ENCODE measurements around the gene ESR1.
"Not testable (repeated sequence)": the region's sequence is repeated elsewhere in the genome, so short reads cannot be mapped to it uniquely, and the experiment has no call there.

Gene ESR1

DNA sequence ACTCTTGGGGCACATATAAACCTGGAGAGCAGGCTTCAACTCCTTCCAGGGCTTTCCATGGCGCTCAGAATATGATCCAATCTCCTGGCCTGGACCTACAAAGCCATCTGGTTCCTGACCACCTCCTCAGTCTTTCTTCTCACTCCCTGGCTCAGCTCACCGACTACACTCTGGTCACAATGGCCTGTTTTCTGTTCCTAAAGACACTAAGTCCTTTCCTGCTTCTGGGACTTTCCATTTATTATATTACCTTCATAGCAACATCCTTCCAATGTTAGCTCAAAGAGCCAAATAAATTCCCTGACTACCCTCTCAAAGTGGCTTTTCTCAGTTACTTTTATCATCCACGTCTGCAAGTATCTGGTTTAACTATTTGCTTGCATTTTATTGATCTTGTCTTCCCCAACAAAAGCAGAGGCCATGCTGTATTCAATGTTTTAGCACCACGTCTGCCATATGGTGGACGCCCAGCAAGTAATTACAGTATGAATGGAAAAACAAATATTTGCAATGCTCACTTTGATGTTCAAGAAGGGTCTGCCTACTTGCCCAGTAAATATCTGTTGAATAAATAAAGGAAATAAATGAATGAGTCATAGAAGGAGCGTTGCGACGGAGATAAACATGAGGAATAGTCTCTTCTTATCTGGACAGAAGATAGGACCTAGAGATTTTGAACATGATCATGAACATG, 328.4 kb downstream of the ESR1 start:
- no peak for DNase-seq (ENCODE audit: low read depth in 2 of 2)

DNA sequence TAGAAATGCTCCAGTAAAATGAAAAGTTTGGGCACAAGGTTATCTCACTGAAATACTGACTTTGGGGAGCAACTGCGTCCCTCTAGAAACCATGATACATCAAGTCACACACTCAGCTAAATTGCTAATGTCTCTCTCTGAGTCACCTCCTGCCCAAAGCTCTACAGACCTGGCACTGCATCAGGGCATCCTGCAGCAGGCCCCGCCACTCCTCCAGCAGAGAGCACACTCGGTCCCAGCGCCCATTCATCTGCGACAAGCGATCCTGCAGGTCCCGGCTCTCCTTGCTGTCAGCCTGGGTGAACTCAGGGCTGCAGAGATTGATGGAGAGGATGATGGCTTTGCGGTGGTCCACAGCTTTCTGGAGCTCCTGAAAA, 329.0 kb downstream of the ESR1 start:
- no peak for DNase-seq (ENCODE audit: low read depth in 2 of 2)

DNA sequence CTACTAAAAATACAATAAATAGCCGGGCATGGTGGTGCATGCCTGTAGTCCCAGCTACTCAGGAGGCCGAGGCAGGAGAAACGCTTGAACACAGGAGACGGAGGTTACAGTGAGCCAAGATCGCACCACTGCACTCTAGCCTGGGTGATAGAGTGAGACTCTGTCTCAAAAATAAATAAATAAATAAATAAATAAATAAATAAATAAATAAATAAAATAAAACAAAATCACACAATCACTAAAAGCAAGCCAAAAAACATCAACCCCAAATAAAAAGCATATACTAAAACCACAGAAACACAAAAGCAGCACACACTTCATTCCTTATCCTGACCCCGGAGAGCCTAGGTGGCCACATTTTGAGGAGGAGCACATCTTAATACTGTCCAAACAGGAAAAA, 330.9 kb downstream of the ESR1 start:
- not testable (repeated sequence) for DNase-seq (ENCODE audit: low read depth in 2 of 2)

GRCh38 chr6:152142105-152142504, 334.6 kb downstream of the ESR1 start:
- DNase-seq (ENCODE audit: low read depth in 2 of 2), result no peak

- DNase-seq (ENCODE audit: low read depth in 2 of 2), result no peak
Measured at GRCh38 chr6:152143359-152143758, 335.9 kb downstream of the ESR1 start.

- DNase-seq (ENCODE audit: low read depth in 2 of 2), result no peak
Measured at GRCh38 chr6:152146385-152146784, 338.9 kb downstream of the ESR1 start.

DNA sequence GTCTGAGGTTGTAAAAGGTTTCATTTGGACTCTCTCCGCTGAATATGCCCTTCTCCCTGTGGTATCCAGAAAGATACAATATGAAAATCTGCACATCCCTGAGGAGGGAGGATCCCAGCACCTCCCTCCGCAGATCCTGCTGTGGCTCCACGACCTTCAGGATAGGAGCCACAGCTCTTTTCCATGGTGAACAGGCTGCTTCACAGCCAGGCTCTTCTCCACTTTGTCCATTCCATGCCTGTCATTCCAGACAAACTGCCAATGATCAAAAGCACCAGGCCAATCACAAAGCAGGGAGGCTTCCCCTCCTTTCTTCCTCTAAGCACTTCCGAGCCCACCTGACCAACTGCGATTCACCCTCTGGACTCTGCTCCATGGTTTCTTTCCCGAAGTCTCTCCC, 339.8 kb downstream of the ESR1 start:
- DNase-seq (ENCODE audit: low read depth in 2 of 2), result no peak

GRCh38 chr6:152148412-152148811, 340.9 kb downstream of the ESR1 start:
- DNase-seq (ENCODE audit: low read depth in 2 of 2), result no peak

- DNase-seq (ENCODE audit: low read depth in 2 of 2), result no peak
Measured at GRCh38 chr6:152150196-152150595, 342.7 kb downstream of the ESR1 start.

- DNase-seq (ENCODE audit: low read depth in 2 of 2), result no peak
Measured at GRCh38 chr6:152151920-152152319, 344.4 kb downstream of the ESR1 start.

GRCh38 chr6:152154559-152155356, 347.3 kb downstream of the ESR1 start:
- no peak for DNase-seq (ENCODE audit: low read depth in 2 of 2)

DNA sequence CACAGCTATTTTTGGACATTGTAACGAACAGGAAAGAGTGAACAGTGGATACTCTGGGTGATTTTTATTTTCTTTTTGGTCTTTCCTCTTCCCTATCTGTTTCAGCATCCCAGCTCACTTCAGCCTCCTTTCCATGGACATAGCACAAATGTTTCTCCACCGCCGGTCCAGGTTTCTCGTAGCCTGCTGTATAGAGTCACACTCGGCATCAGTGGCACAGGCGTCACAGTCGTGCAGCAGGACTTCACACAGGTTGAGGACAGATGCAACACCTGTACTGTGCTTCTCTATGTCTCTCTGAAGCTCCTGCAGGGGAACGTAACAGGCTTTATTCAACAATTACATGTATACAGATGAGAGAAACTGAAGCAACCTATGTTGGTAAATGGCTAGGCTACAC, 348.3 kb downstream of the ESR1 start:
- no peak for DNase-seq (ENCODE audit: low read depth in 2 of 2)

- no peak for DNase-seq (ENCODE audit: low read depth in 2 of 2)
Measured at GRCh38 chr6:152160346-152160745, 352.9 kb downstream of the ESR1 start.

GRCh38 chr6:152161501-152161900, 354.0 kb downstream of the ESR1 start:
- no peak for DNase-seq (ENCODE audit: low read depth in 2 of 2)

GRCh38 chr6:152164957-152165356, 357.5 kb downstream of the ESR1 start:
- no peak for DNase-seq (ENCODE audit: low read depth in 2 of 2)

DNA sequence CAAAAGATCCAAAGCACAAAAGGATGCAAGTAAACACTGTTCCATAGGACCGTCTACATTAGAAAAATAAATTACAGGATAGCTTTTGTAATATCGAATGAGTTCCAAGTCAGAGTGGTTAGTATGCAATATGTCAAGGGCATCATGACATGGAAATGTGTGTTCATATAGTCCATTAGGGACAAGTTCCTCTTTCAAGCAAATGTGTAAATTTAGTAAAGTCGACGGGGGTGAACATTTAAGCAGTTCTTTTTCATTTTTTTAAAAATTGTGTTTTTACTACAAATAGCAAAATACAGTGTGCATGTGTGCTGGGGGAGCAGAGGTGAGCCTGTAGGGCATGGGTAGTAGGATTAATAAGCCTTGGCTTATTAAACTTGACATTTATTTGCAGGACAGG, 359.0 kb downstream of the ESR1 start:
- DNase-seq (ENCODE audit: low read depth in 2 of 2), result no peak

GRCh38 chr6:152166897-152167296, 359.4 kb downstream of the ESR1 start:
- DNase-seq (ENCODE audit: low read depth in 2 of 2), result no peak

DNA sequence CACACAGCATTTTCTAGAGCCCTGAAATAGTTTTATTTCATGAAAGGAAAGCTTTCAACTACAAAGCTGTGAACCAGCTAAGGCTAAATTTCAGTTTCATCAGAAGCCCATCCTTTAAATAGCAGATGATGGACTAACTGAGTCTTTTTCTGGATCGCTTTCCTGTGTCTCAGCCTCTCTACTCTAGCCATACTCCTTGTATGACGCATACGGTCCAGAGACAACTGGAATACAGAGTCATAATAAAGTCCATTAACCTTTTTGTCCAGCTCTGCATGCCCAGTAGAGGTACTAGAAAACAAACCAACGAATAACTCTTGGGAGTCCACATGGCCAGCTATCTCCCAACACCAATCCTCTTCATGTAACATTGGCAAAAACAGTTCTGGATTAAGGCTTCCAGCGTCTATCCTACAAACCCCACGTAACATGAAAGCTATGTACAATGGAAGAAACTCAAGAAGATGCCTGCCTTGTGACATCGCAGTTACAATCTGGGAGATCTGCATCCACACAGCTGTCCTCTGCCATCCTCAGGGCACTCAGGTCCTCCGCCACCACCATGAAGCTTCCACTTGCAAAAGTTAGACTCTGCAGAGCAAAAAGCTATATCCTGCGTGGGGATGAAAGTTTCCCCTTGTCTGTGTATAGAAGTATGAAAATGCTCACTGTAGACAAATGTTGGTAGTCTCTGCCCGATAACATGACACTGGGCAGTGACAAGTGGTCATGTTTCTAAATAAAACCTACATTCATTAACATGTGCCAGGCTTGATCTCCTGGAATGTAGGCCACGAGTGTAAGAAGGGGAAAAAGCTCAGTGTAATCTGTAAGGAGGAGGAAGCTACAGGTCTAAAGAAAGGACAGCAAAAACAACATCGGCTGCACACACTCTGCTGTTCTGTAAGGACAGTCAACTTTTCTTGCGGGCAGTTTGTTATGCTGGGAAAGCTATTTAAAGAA, 360.4 kb downstream of the ESR1 start:
- DNase-seq (ENCODE audit: low read depth in 2 of 2), result no peak

DNA sequence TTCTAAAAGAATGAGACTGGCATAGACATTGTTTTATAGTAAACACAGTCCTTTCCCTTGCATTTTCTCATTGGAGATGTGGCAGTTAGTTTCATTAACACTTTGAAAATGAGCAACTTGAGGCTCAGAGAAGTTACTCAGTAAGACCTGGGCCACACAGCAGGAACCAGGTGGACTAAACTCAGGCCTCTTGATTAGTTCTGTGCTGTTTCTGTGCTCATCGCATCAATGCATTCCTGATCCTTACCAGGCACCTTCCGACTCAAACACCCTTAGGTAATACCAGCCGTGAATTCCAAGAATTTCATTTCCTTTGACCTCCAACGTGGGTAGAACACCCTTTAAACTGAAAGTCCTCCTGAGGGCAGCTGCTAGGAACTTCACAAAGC, 362.8 kb downstream of the ESR1 start:
- no peak for DNase-seq (ENCODE audit: low read depth in 2 of 2)

DNA sequence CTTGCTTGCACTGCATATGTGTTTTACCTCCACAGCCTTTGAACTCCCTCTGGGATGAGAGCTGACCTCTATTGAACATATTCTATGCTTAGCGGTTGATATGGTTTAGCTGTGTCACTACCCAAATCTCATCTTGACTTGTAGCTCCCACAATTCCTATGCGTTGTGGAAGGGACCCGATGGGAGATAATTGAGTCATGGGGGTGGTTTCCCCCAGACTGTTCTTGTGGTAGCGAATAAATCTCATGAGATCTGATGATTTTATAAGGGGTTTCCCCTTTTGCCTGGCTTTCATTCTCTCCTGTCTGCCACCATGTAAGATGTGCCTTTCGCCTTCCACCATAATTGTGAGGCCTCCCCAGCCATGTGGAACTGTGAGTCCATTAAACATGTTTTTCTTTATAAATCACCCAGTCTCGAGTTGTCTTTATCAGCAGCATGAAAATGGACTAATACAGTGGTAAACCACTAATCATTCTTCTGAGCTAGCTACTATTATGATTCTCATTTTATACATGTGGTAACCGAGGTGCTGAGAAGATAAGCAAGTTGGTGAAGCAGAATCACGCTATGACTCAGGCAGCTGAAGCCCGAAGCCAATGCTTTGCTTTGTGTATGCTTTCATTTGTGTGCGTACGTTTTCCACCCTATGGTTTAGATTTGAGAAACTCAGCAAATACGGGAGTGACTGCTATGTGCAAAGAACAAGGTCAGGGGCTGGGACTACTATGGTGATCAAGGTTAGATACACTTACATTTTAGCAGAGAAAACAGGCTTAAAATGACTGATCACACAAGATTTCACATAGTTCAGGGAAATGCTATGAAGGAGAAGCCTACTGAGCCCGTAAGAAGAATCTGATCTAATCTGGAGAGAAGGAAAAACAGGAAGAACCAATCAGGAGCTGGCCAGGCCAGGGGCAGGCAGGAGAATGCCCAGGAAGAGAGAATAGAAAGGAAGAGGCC, 363.5 kb downstream of the ESR1 start:
- peak; percentile 34 to 46 for DNase-seq (ENCODE audit: low read depth in 2 of 2)

- DNase-seq (ENCODE audit: low read depth in 2 of 2), result no peak
Measured at GRCh38 chr6:152173321-152173720, 365.8 kb downstream of the ESR1 start.
